ENCODE results near the gene KRT79.

The KRT79 gene

GRCh38 chr12:52796839-52797528 lies 37.1 kb downstream of the KRT79 start:
- ATAC-seq, result no peak
- TF ChIP-seq TSHZ2 (CRISPR knock-in tag; IDR thresholded peaks at IDR 0.05) (no peak), ZNF70 (CRISPR knock-in tag; IDR thresholded peaks at IDR 0.05) (no peak), ZNF8 (CRISPR knock-in tag; IDR thresholded peaks at IDR 0.05) (no peak), GLIS3 (CRISPR knock-in tag; IDR thresholded peaks at IDR 0.05) (no peak), POU6F1 (CRISPR knock-in tag; IDR thresholded peaks at IDR 0.05; ENCODE audit: borderline replicate concordance, low read depth) (no peak), ISL1 (CRISPR knock-in tag; IDR thresholded peaks at IDR 0.05) (no peak), TOX (CRISPR knock-in tag; IDR thresholded peaks at IDR 0.05; ENCODE audit: borderline replicate concordance) (no peak), TCF4 (CRISPR knock-in tag; IDR thresholded peaks at IDR 0.05; ENCODE audit: borderline replicate concordance) (no peak), RARB (CRISPR knock-in tag; IDR thresholded peaks at IDR 0.05) (no peak), SNAI2 (CRISPR knock-in tag; IDR thresholded peaks at IDR 0.05) (no peak), CSDC2 (CRISPR knock-in tag; IDR thresholded peaks at IDR 0.05) (no peak), ZFP3 (CRISPR knock-in tag; IDR thresholded peaks at IDR 0.05) (no peak), BACH2 (CRISPR knock-in tag; IDR thresholded peaks at IDR 0.05; ENCODE audit: borderline replicate concordance) (no peak), PPARA (CRISPR knock-in tag; IDR thresholded peaks at IDR 0.05; ENCODE audit: borderline replicate concordance) (no peak), ESRRG (CRISPR knock-in tag; IDR thresholded peaks at IDR 0.05) (no peak), ZC3H10 (CRISPR knock-in tag; IDR thresholded peaks at IDR 0.05) (no peak), CSRNP3 (CRISPR knock-in tag; IDR thresholded peaks at IDR 0.05) (no peak), ZFP30 (CRISPR knock-in tag; IDR thresholded peaks at IDR 0.05) (no peak)

- ATAC-seq, result no peak
- no peak for TF ChIP-seq TSHZ2 (CRISPR knock-in tag; IDR thresholded peaks at IDR 0.05)
- TF ChIP-seq RARB (CRISPR knock-in tag; IDR thresholded peaks at IDR 0.05), result no peak
- TF ChIP-seq TOX (CRISPR knock-in tag; IDR thresholded peaks at IDR 0.05; ENCODE audit: borderline replicate concordance), result no peak
- TF ChIP-seq BACH2 (CRISPR knock-in tag; IDR thresholded peaks at IDR 0.05; ENCODE audit: borderline replicate concordance), result no peak
- no peak for TF ChIP-seq ZC3H10 (CRISPR knock-in tag; IDR thresholded peaks at IDR 0.05)
- no peak for TF ChIP-seq ESRRG (CRISPR knock-in tag; IDR thresholded peaks at IDR 0.05)
- no peak for TF ChIP-seq OSR1 (CRISPR knock-in tag; IDR thresholded peaks at IDR 0.05)
- TF ChIP-seq CSDC2 (CRISPR knock-in tag; IDR thresholded peaks at IDR 0.05), result no peak
- no peak for TF ChIP-seq PATZ1 (CRISPR knock-in tag; IDR thresholded peaks at IDR 0.05; ENCODE audit: borderline replicate concordance)
- no peak for TF ChIP-seq GLIS3 (CRISPR knock-in tag; IDR thresholded peaks at IDR 0.05)
- TF ChIP-seq CREB5 (CRISPR knock-in tag; IDR thresholded peaks at IDR 0.05; ENCODE audit: low read depth), result no peak
- TF ChIP-seq ZFP3 (CRISPR knock-in tag; IDR thresholded peaks at IDR 0.05), result no peak
Measured at GRCh38 chr12:52796429-52796794, 37.7 kb downstream of the KRT79 start.

Data from SK-N-SH treated with all-trans-retinoic acid at 6 μM for 48 hours (cell line).